Renal cortical epithelial cell (primary cell): ENCODE data around the gene NUDCD2. TPM values are rescaled to one million over a fixed set of nuclear protein-coding genes. Genes with fewer than 3 reads are reported as not detected.

Experiments used
- DNase-seq: peaks from one replicate; pipeline ENCODE4 v3.0.0-alpha.2; 2011; ENCODE audit warnings: low read depth
- total RNA-seq: library from RNA; depleted of rRNA; stranded (reverse); fragments of >200 nt; gene quantifications from 2 replicates; pipeline ENCODE4 v1.2.3, GENCODE V29; 2014

NUDCD2 gene, protein sequence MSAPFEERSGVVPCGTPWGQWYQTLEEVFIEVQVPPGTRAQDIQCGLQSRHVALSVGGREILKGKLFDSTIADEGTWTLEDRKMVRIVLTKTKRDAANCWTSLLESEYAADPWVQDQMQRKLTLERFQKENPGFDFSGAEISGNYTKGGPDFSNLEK
- total RNA-seq, result 3.8 and 5.3 TPM in 2 replicates

- DNase-seq, result peak; percentile 98
Measured at GRCh38 chr5:163459819-163460561, at the start of gene NUDCD2. NUDCD2 (minus strand) TSS chr5:163460102; CDS start chr5:163460050, 52 bp downstream.

DNA sequence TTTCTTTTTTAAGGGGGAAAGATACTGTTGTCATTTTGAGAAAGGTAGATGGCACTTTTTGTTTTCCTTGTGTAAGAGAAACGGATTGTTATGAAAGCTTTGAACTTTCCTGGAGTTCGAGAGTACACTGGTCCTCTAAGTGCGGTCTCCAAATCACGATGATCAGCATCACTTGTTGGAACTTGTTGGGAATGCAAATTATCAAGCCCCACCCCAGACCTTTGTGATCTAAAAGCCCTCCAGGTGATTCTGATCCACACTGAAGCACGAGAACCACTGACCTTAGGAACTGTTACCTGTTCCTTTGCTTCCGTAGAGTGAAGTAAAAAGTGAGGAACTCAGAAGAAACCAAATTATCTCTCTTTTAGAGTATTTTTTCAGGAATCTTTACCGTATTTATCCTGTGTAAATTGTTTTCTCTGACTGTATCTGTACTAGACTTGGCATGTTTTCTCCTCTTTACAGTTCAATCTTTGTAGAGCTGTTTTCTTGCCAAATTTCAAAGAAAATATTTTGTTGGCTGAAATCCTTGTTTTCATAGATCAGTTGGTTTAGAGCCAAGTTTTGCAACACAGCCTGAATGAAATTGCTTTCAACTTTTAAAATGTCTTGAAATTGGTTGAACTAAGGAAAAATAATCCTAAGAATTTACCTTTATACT is 49.5 kb upstream of the NUDCD2 start:
- peak; percentile 74 for DNase-seq

DNA sequence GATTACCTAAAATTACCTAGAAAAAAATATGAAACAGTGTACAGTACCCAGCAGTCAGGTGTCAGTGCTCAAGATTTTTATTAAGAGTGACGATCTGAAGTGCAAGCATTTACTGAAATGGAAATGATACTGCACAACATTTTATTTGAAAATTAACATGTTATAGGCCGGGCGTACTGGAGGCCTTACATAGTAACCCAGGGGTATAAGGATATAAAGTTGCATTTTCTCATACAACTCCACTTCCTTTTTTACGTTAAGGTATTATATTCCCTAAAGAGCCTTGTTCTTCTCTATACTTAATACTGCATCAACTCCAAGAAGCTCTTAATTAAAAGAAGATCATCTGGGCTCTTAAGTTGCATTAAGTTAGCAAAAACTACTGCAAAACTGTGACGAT is 48.9 kb upstream of the NUDCD2 start:
- no peak for DNase-seq

DNA sequence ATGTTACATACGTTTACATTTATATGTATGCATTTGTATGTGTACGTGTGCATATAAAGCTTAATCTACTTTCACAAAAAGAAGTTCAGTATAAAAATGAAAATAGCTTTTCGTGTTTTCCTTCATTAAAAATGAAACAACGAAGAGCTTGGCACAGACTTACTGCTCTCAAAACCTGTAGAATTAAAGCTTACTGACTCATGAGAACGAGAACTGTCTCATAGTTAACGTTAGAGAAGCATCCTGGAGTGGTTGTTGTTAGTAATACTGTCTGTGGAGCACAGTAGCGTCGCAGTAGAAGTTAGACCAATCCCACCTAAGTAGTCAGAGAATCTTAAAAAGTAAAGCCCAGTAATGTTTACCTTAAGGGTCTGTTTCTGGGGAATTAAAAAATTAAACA is 46.8 kb upstream of the NUDCD2 start:
- DNase-seq, result peak; percentile 74

GRCh38 chr5:163506095-163506457 is 46.2 kb upstream of the NUDCD2 start:
- DNase-seq, result no peak

DNA sequence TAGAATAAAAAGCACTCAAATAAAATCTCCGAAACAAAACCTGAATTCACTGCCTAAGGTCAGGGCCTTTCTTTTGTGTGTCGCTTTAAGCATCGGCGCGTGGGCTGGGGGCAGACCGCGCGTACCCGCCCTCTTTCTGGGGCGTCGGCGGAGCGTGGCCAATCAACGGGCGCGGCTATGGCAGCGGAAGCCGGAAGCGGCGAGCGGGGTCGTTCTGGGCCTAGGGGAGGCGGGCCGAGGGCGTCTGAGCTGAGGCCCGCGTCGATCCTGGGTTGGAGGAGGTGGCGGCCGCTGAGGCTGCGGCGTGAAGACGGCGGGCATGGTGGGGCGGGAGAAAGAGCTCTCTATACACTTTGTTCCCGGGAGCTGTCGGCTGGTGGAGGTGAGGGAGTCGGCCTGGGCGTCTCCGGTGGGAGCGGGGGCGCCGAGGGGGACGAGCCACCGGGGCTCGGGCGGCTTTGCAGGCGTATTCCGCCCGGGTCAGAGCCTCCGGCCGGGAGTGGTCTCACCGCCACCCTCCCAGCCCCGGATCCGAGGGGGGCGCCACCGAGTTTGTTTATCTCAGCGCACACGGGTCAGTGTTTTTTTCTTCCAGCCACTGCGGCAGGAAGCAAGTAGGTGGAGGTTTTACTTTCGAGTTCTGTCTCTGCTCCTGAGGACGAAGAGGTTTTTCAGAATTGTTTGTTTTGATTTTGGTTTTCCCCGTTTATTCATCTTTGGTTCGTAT is 45.6 kb upstream of the NUDCD2 start, which contains the start of gene MAT2B:
MAT2B (plus strand) TSS at position 252 of the 727 bp plus-strand sequence; CDS start at position 320, 68 bp downstream.
- DNase-seq, result peak; percentile 86

DNA sequence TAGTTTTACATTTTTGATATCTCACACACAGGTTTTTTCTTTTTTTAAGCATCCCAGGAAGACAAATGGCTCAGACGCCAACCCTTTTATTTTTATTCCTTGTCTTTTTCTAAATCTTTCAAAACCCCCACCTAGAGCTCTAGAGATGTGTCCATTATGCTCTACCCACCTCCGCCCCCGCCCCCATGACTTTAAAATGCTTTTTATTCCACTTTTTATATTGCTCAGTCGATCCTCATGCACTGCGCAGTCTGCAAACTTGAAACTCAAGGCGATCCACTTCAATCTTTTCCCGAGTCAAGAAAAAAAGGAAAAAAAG is 45.1 kb upstream of the NUDCD2 start:
- DNase-seq, result no peak

- peak; percentile 72 for DNase-seq
Measured at GRCh38 chr5:163504079-163504931, 44.4 kb upstream of the NUDCD2 start.

DNA sequence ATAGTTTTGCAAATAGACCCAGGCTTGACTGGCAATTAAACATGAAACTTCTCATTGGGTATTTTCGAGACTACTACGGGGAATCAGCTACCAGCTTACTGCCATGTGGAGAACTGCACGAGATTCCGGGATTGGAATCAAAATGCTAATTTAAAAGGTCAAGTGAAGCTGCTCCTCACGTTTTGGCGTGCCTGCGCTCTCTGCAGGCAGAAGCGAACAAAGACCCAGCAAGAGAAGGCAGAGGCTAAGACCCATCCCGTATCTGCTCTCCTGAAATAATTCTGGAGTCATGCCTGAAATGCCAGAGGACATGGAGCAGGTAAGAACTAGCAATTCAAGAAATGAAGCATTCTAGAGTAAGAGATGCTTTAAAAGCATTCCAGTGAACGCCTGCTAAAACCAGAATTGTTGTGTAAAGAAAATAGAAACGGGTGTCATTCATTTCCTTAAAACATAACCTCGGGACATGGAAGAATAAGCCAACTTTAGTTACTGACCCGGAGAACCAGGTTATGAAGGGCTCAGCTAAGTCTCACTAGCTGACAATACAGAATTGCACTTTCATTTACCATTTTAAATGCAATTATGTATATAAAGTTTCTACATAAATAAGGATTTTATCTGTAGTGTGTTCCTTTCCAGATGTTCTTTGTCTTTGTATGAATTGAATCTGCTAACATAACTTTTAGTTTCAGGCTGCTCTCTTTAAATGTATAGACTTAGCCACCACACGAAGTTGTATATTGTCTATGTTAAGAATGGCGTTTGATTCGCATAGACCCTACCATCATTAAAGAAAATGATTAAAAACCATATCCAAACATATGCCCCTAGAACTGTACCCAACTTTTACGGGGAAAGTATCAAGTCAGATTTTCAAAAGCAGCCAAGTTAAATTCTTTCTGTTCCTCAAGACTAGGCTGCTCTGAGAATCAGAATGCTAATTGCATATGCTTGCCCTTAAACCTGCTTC is 43.5 kb upstream of the NUDCD2 start:
- DNase-seq, result peak; percentile 81

- no peak for DNase-seq
Measured at GRCh38 chr5:163502521-163502920, 42.6 kb upstream of the NUDCD2 start.

- DNase-seq, result no peak
Measured at GRCh38 chr5:163498886-163499285, 39.0 kb upstream of the NUDCD2 start.

DNA sequence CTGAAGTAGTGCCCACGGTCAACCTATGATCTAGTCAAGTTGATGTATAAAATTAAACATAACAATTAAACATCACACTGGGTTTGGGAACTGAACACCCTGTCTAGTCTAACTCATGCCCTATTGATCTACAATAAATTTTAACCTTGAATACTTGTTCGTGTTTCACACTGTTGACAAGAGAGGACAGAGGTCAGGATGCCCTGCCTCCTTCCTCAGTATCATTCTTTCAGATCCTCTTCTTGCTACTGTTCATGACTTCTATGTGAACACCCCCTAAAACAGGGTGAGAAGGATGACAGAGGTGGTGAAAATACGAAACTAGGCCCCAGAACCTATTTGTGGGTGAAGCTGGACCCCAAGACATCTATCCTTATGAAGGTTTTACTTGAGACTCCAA is 37.4 kb upstream of the NUDCD2 start:
- DNase-seq, result no peak

- DNase-seq, result no peak
Measured at GRCh38 chr5:163496286-163496685, 36.4 kb upstream of the NUDCD2 start.

DNA sequence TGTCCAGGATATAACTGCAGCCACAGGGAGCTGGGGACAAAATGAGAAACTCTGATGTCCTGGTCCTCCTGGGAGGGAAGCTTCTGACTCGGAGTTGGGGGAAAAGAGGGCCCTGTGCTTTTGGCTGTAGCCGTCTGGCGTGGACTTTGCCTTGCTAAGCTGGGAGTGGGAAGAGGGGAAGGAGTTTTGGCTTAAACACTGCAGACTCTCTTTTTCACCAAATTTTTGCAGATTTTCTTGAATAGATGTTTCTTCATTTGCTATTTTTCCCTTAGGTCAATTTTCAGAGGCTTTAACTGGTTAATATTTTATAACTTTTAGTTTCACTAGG is 29.8 kb upstream of the NUDCD2 start:
- DNase-seq, result no peak

DNA sequence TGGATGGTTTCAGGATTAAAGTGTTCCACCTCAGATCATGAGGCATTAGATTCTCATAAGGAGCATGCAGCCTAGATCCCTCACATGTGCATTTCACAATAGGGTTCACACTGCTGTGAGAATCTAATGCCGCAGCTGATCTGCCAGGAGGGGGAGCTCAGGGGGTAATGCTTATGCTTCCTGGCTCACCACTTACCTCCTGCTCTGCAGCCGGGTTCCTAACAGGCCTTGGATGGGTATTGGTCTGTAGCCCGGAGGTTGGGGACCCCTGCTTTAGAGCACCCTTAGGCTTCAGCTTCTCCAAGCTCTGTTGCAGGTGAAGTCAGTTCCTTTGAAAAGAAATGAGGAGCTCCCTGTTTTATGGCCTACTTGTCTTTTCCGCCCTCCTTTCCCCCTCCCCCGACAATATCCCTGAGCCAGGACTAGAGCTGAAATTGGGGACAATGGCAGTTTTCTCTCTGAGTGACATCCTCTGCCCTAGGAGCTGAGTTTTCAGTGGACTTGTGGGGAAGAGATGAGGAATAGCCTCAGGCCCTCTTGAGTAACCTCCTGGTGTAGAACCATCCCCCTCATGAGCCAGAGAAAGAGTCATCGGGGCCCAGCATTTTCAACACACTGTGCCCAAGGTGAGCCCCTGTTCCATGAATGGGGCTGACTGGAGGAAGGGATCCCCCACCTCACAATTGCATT is 29.3 kb upstream of the NUDCD2 start:
- DNase-seq, result peak; percentile 44

GRCh38 chr5:163478982-163479271 is 19.0 kb upstream of the NUDCD2 start:
- no peak for DNase-seq

DNA sequence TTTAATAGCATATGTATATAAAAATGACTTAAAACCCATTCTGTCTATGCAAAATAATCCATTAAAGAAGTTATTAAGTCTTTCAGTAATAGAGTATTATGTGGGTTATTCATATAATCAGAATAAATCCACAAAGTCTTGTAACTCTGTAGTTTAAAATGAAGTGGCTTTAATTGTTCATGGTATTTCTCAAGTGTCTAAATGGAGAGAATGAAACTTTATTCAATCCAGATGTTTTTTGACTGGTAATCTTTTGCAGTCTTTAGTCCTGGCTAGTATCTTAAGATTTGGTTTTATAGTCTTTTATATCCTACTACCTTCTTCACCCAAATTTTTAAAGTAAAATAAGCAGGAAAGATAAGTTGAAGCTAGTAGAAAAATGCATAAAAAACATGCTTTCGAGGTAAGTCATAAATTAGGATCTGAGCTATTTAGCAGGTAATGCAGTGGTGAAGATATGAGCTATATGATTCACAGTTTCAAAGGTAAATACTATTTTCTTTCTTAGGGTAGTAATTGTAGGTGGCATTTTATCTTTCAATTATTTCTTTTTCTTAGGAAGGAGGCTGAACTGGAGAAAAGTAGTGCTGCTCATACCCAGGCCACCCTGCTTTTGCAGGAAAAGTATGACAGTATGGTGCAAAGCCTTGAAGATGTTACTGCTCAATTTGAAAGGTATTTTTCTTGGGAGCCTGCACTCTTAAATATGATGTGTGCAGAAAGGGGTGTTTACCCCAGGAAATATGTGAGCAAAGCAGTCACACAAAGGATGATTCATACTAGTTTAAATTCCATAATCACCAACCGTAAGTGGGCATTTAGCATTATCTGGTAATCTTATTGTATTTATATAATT is 18.5 kb upstream of the NUDCD2 start:
- DNase-seq, result peak; percentile 43

DNA sequence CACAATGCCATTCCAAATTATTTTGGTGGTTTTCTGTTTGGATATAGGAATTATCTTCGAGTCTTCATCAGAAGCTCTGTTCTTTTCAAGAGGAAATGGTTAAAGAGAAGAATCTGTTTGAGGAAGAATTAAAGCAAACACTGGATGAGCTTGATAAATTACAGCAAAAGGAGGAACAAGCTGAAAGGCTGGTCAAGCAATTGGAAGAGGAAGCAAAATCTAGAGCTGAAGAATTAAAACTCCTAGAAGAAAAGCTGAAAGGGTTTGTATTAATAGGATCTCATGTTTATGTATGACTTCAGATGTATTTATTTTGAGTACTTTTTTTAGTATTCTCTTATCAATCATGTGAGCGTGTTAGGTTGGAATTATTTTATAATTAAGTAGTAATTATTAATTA is 15.5 kb upstream of the NUDCD2 start:
- no peak for DNase-seq

DNA sequence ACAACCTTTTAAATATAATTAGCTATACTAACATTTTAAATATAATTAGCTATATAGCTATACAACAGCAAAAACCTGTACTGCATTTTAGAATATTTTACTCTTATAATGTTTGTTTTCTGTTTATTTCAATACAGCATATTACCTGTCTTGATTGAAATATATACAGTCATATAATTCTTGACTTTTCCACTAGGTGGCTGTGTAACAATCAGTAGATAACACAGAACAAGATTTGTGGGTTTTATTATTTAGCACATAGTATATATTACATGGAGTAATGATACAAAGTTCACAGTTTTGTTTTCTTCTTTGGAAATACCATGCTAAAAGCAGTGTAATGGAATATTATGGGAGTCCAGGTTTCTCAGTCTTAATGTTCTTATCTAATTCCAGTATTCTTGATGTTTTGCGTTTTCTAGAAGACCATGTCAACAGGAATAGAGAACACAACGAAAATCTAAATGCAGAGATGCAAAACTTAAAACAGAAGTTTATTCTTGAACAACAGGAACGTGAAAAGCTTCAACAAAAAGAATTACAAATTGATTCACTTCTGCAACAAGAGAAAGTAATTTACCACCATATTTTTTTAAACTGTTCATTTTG is 13.8 kb upstream of the NUDCD2 start:
- DNase-seq, result peak; percentile 42
